Upper lobe of left lung (tissue), 6 donors: Measurements from ENCODE around the gene SUCLA2. TPM values are rescaled to one million over a fixed set of nuclear protein-coding genes. Genes with fewer than 3 reads are reported as not detected.

Experiments
- ATAC-seq, 2 donors: fragments of 200-7000 bp; cut with Tn5 transposase; one replicate each; pipeline ENCODE4 v1.9.1; 2022; ENCODE audit warnings: mild to moderate bottlenecking in 2 of 2, moderate library complexity in 2 of 2; ENCODE audit not compliant: low FRiP score in 2 of 2
- DNase-seq, 2 donors: peaks; one replicate each; pipeline ENCODE4 v3.0.0-alpha.2; 2019 to 2020
- H3K27ac ChIP-seq, 4 donors: fragments of 200-600 bp; sonication (generic); one replicate each; pipeline ENCODE4 v1.5.1; 2016 to 2019
- H3K27me3 ChIP-seq, 4 donors: fragments of 200-600 bp; sonication (generic); one replicate each; pipeline ENCODE4 v1.5.1; 2017 to 2019
- H3K36me3 ChIP-seq, 4 donors: fragments of 200-600 bp; sonication (generic); one replicate each; pipeline ENCODE4 v1.5.1; 2016 to 2019
- H3K4me1 ChIP-seq, 4 donors: fragments of 200-600 bp; sonication (generic); one replicate each; pipeline ENCODE4 v1.5.1; 2018 to 2019
- H3K4me3 ChIP-seq, 4 donors: fragments of 200-600 bp; sonication (generic); one replicate each; pipeline ENCODE4 v1.5.1; 2017 to 2019; ENCODE audit warnings: mild to moderate bottlenecking in 2 of 4, moderate library complexity in 1 of 4
- H3K9me3 ChIP-seq, 4 donors: fragments of 200-600 bp; sonication (generic); one replicate each; pipeline ENCODE4 v1.5.1; 2018 to 2019
- EP300 ChIP-seq, 4 donors: sonication (generic); formaldehyde crosslinking; IDR thresholded peaks; one replicate each; pipeline ENCODE4 v1.5.1; 2017; ENCODE audit warnings: antibody characterized with exemption in 4 of 4, control low read depth in 2 of 4
- POLR2A ChIP-seq, 4 donors: fragments of 450-650 bp; IDR thresholded peaks; one replicate each; pipeline ENCODE4 v1.5.1; 2016 to 2017; ENCODE audit warnings: antibody characterized with exemption in 4 of 4, mild to moderate bottlenecking in 2 of 4
- POLR2AphosphoS5 ChIP-seq, 2 donors: sonication (generic); formaldehyde crosslinking; IDR thresholded peaks; one replicate each; pipeline ENCODE4 v1.5.1; 2017; ENCODE audit warnings: antibody characterized with exemption in 2 of 2
- WGBS, 2 donors: methylation state at CpG; one replicate each; pipeline ENCODE4 v1.1.5; 2017 to 2018; 5-methylcytosine and 5-hydroxymethylcytosine counted together
- total RNA-seq, 6 donors: library from RNA; depleted of rRNA in 4 of 6; stranded (reverse); fragments of >200 nt in 4 of 6; gene quantifications; one replicate each; pipeline versions ENCODE4 v1.1.0 to v1.2.1, GENCODE V29; 2016 to 2021
- TF ChIP-seq, protein P1 (sequence below), 6 experiments: fragments of 450-650 bp in 4 of 6; fragments of 200-600 bp in 2 of 6; sonication (generic) in 2 of 6; IDR thresholded peaks; one replicate each; pipeline ENCODE4 v1.5.1; 2016 to 2019; ENCODE audit warnings: antibody characterized with exemption in 6 of 6
- donor health status: DM: no; HTN: no; CAD: no; lungs with moderate emphysema.
- donor health status: DM: no; HTN: yes; CAD: no; lungs with severe emphysema.

SUCLA2 gene
- total RNA-seq, 6 donors from 2014 or later: 15.0 to 67.4 (median 33.4) TPM

DNA sequence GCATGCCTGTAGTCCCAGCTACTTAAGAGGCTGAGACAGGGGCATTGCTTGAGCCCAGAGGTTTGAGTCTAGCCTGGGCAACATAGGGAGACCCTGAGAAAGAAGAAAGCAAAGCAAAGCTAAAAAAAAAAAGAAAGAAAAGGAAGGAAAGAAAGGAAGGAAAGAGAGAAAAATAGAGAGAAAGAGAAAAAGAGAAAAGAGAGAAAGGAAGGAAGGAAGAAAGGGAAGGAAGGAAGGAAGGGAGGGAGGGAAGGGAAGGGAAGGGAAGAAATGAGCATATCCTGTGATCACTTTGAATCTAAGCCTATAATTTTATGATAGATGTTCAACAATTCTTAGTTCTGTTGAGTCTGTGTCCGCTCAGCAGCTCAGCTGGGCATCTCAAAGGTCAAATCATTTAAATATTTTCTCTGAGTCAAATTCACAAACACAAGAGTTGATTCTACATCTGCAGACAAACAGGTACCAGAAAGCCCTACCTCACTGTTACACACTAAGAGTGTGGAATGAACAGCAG is 70.4 kb downstream of the SUCLA2 start:
- no peak for DNase-seq

DNA sequence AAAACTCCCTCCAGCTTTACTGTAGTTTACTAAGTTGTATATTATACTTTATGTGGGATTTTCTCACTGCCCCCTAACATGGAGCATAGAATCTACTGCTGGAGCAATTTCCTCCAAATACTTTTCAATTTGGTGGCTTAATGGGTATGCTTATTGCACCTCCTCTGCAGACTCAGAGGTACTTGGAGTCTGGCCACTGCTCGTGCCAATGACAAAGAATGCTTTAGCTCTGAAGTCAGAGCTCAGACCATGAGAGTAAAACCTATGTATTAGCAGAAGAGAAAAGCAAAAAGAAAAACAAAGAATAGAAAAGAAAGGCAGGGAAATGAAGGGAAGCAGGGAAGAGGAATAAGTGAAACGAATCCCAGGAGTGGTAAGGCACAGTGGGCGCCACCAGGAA is 71.9 kb downstream of the SUCLA2 start:
- no peak for TF ChIP-seq POLR2AphosphoS5 (IDR thresholded peaks at IDR 0.05)
- TF ChIP-seq, protein P1, sequence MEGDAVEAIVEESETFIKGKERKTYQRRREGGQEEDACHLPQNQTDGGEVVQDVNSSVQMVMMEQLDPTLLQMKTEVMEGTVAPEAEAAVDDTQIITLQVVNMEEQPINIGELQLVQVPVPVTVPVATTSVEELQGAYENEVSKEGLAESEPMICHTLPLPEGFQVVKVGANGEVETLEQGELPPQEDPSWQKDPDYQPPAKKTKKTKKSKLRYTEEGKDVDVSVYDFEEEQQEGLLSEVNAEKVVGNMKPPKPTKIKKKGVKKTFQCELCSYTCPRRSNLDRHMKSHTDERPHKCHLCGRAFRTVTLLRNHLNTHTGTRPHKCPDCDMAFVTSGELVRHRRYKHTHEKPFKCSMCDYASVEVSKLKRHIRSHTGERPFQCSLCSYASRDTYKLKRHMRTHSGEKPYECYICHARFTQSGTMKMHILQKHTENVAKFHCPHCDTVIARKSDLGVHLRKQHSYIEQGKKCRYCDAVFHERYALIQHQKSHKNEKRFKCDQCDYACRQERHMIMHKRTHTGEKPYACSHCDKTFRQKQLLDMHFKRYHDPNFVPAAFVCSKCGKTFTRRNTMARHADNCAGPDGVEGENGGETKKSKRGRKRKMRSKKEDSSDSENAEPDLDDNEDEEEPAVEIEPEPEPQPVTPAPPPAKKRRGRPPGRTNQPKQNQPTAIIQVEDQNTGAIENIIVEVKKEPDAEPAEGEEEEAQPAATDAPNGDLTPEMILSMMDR (IDR thresholded peaks at IDR 0.05): no peak
- no peak for ATAC-seq
- Histone ChIP-seq H3K4me1 (no peaks in the 10 kb centered on the region), H3K27ac (no peak overlapping the region), H3K27me3 (no peaks in the 10 kb centered on the region), H3K9me3 (no peaks in the 10 kb centered on the region), H3K4me3 (no peak overlapping the region), H3K36me3 (no peaks in the 10 kb centered on the region)
- 85 to 92% methylated on average over 3 of the region's 3 CpGs for WGBS, 2 donors
- DNase-seq: no peak

More for the DNA sequence above, 70.4 kb downstream of the SUCLA2 start:
- Histone ChIP-seq H3K36me3 (no peaks in the 10 kb centered on the region), H3K9me3 (no peaks in the 10 kb centered on the region), H3K27me3 (no peaks in the 10 kb centered on the region), H3K27ac (no peak overlapping the region), H3K4me3 (no peak overlapping the region), H3K4me1 (no peaks in the 10 kb centered on the region)
- TF ChIP-seq, protein P1 (IDR thresholded peaks at IDR 0.05): no peak
- TF ChIP-seq POLR2AphosphoS5 (IDR thresholded peaks at IDR 0.05) (no peak), POLR2A (IDR thresholded peaks at IDR 0.05) (no peak), EP300 (IDR thresholded peaks at IDR 0.05) (no peak)
- WGBS, 2 donors: 87 to 91% methylated on average over 1 of the region's 1 CpG
- ATAC-seq: no peak

DNA sequence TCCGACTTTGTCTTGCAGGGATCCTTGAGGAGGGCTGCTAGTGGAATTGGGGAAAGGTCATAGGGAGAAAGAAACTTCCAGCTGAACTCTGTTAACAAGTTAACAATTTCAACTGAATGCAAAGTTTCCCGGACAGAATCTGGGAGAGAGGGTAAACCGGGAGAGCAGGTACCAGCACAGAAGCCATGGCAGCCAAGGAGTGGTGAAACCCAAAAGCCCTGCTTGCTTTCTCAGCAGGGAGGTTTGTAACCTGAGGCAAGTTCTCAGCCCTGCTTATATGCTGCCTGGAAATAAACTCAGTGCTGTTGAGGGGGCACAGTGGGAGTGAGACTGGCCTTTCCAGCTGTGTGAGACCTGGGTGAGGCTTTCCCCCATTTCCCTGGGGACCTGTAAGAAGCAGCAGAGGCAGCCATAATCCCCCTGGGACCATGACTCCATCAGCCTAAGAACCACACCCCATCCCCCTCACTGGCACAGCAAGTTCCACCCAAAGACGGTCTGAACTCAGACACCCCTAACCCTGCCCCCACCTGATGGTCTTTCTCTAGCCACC is 84.0 kb downstream of the SUCLA2 start:
- DNase-seq: no peak
- no peak for ATAC-seq
- H3K4me1 ChIP-seq: no peaks in the 10 kb centered on the region
- no peak overlapping the region for H3K4me3 ChIP-seq
- TF ChIP-seq POLR2A (IDR thresholded peaks at IDR 0.05) (no peak), POLR2AphosphoS5 (IDR thresholded peaks at IDR 0.05) (no peak), EP300 (IDR thresholded peaks at IDR 0.05) (no peak)
- TF ChIP-seq, protein P1 (IDR thresholded peaks at IDR 0.05): no peak
- no peaks in the 10 kb centered on the region for H3K27me3 ChIP-seq
- no peaks in the 10 kb centered on the region for H3K36me3 ChIP-seq
- peaks cover 0 to 7% (median 1%) of the 10 kb centered on the region in 4 donors for H3K9me3 ChIP-seq
- WGBS, 2 donors: 85 to 98% methylated on average over 3 of the region's 4 CpGs
- no peak overlapping the region for H3K27ac ChIP-seq

DNA sequence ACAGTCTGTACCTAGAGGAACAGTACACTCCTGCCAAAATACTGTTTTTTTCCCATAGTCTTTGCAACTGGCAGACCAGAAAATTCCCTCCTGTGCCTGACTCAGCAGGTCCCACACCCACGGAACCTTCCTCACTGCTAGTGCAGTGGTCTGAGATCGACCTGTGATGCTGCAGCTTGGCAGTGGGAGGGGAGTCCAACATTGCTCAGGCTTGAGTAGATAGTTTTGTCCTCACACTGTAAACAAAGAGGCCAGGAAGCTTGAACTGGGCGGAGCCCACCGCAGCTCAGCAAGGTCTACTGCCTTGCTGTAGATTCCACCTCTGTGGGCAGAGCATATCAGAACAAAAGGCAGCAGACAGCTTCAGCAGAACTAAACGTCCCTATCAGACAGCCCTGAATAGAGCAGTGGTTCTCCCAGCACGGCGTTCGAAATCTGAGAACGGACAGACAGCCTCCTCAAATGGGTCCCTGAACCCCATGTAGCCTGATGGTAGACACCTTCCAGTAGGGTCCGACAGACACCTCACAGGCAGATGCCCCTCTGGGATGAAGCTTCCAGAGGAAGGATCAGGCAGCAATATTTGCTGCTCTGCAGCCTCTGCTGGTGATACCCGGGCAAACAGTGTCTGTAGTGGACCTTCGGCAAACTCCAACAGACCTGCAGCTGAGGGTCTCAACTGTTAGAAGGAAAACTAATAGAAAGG is 92.7 kb downstream of the SUCLA2 start:
- Histone ChIP-seq H3K36me3 (no peaks in the 10 kb centered on the region), H3K4me3 (no peak overlapping the region), H3K9me3 (no peaks in the 10 kb centered on the region), H3K27ac (no peak overlapping the region), H3K27me3 (no peaks in the 10 kb centered on the region), H3K4me1 (no peaks in the 10 kb centered on the region)
- ATAC-seq (no peak), DNase-seq (no peak)
- 82% methylated on average over 12 of the region's 12 CpGs for WGBS, 2 donors
- TF ChIP-seq, protein P1 (IDR thresholded peaks at IDR 0.05): no peak
- TF ChIP-seq EP300 (IDR thresholded peaks at IDR 0.05) (no peak), POLR2AphosphoS5 (IDR thresholded peaks at IDR 0.05) (no peak)

DNA sequence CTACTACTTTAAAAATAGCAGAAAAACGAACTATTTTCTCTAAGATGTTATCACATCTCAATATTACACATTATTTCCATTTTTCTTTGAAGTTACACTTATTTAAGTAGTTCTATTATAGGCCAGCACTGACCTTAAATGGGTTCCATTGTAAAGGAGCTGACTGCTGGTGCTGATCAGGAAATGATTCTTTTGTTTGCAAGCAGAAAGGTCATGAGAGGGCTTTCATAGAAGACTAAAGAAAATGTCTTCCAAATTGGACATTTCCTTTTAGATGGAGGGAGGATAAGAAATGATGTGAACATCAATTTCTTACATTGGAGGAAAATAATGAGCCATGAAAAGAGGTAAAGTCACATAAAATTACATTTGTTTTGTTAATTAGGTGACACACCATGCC is 96.2 kb downstream of the SUCLA2 start:
- DNase-seq (no peak), ATAC-seq (no peak)
- 54% methylated on average over 1 of the region's 1 CpG for WGBS, 2 donors
- Histone ChIP-seq H3K27me3 (no peaks in the 10 kb centered on the region), H3K4me1 (no peaks in the 10 kb centered on the region), H3K36me3 (no peaks in the 10 kb centered on the region), H3K27ac (no peak overlapping the region), H3K9me3 (no peaks in the 10 kb centered on the region), H3K4me3 (no peak overlapping the region)
- TF ChIP-seq, protein P1 (IDR thresholded peaks at IDR 0.05): no peak
- TF ChIP-seq POLR2AphosphoS5 (IDR thresholded peaks at IDR 0.05) (no peak), EP300 (IDR thresholded peaks at IDR 0.05) (no peak), POLR2A (IDR thresholded peaks at IDR 0.05) (no peak)
